Ovary (tissue), 3 donors: ENCODE results near the gene CALHM4.

Experiments
- CTCF ChIP-seq, 3 donors: fragments of 450-650 bp in 2 of 3; fragments of 200-600 bp in 1 of 3; IDR thresholded peaks; one replicate each; pipeline versions ENCODE4 v1.5.1 to v1.8.0; 2016 to 2022; ENCODE audit warnings: antibody characterized with exemption in 3 of 3, mild to moderate bottlenecking in 1 of 3
- EP300 ChIP-seq: sonication (generic); formaldehyde crosslinking; IDR thresholded peaks from one replicate; pipeline ENCODE4 v1.6.1; 2017; ENCODE audit warnings: antibody characterized with exemption
- POLR2A ChIP-seq: fragments of 450-650 bp; IDR thresholded peaks from one replicate; pipeline ENCODE4 v1.6.1; 2017; ENCODE audit warnings: antibody characterized with exemption, mild to moderate bottlenecking, moderate library complexity
- donor health status: DM: no; HTN: no; CAD: no.

GRCh38 chr6:116518621-116519368, 34.8 kb upstream of the CALHM4 start:
- no peak for TF ChIP-seq POLR2A
- TF ChIP-seq CTCF (IDR thresholded peaks at IDR 0.05) = no peak
- no peak for TF ChIP-seq EP300
